ENCODE results near the gene ORMDL1. TPM values are rescaled to one million over a fixed set of nuclear protein-coding genes. Genes with fewer than 3 reads are reported as not detected.

The ORMDL1 gene
- total and polyA plus RNA-seq, 2 of the 13 experiments (the other 11 are each of a cell fraction or from before 2014, with no cell fraction given), result 67.5 to 160 TPM

DNA sequence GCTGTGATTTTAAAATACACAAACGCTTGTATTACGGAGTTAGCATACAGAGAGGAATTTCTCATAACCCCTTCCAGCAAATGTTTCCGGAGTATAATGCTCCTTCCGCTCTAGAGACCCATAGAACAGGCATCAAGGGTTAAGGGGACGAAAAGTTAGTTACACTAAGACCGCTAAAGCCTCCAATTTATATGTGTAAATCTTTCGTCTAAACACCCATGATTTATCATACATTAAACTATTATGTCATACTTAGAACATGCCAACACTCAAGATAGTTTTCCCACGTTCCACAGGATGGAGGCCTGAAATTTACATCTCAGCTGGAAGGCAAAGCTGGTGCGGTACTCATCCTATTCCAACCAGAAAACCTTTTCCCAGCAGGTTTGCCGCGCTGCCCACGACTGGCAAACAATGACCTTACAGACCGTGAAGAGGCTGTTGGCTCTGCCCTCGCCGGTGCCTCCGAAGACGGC is 650 bp downstream of the ORMDL1 start (continued):
- TF ChIP-seq TCF12 (IDR thresholded peaks at IDR 0.05) (no peak), TCF12 (CRISPR knock-in tag; IDR thresholded peaks at IDR 0.05) (no peak), ZNF589 (CRISPR knock-in tag; conservative IDR thresholded peaks at IDR 0.05) (0 out of 2 replicates have a peak, but pooled peaks have one; percentile 29), AHR (CRISPR knock-in tag; IDR thresholded peaks at IDR 0.05) (no peak), GABPA (IDR thresholded peaks at IDR 0.05; ENCODE audit: low read depth, low read length) (peak; percentile 43; the same call in 1 of the 2 replicates), GABPA (CRISPR knock-in tag; IDR thresholded peaks at IDR 0.05; ENCODE audit: low read depth) (peak; percentile 88), ZSCAN29 (CRISPR knock-in tag; conservative IDR thresholded peaks at IDR 0.05) (no peak), AGO2 (optimal IDR thresholded peaks at IDR 0.05; ENCODE audit: low read depth, low read length) (no peak), ZNF235 (CRISPR knock-in tag; IDR thresholded peaks at IDR 0.05; ENCODE audit: borderline replicate concordance) (no peak), CCDC6 (CRISPR knock-in tag; IDR thresholded peaks at IDR 0.05) (peak; percentile 12), SIN3B (IDR thresholded peaks at IDR 0.05; ENCODE audit: low read length) (no peak), ERF (CRISPR knock-in tag; IDR thresholded peaks at IDR 0.05) (no peak)
- TF ChIP-seq, protein P1, sequence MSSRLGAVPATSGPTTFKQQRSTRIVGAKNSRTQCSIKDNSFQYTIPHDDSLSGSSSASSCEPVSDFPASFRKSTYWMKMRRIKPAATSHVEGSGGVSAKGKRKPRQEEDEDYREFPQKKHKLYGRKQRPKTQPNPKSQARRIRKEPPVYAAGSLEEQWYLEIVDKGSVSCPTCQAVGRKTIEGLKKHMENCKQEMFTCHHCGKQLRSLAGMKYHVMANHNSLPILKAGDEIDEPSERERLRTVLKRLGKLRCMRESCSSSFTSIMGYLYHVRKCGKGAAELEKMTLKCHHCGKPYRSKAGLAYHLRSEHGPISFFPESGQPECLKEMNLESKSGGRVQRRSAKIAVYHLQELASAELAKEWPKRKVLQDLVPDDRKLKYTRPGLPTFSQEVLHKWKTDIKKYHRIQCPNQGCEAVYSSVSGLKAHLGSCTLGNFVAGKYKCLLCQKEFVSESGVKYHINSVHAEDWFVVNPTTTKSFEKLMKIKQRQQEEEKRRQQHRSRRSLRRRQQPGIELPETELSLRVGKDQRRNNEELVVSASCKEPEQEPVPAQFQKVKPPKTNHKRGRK (CRISPR knock-in tag; IDR thresholded peaks at IDR 0.05), result no peak
- TF ChIP-seq, protein P2, sequence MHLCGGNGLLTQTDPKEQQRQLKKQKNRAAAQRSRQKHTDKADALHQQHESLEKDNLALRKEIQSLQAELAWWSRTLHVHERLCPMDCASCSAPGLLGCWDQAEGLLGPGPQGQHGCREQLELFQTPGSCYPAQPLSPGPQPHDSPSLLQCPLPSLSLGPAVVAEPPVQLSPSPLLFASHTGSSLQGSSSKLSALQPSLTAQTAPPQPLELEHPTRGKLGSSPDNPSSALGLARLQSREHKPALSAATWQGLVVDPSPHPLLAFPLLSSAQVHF (CRISPR knock-in tag; IDR thresholded peaks at IDR 0.05), result no peak
- TF ChIP-seq, protein P3, sequence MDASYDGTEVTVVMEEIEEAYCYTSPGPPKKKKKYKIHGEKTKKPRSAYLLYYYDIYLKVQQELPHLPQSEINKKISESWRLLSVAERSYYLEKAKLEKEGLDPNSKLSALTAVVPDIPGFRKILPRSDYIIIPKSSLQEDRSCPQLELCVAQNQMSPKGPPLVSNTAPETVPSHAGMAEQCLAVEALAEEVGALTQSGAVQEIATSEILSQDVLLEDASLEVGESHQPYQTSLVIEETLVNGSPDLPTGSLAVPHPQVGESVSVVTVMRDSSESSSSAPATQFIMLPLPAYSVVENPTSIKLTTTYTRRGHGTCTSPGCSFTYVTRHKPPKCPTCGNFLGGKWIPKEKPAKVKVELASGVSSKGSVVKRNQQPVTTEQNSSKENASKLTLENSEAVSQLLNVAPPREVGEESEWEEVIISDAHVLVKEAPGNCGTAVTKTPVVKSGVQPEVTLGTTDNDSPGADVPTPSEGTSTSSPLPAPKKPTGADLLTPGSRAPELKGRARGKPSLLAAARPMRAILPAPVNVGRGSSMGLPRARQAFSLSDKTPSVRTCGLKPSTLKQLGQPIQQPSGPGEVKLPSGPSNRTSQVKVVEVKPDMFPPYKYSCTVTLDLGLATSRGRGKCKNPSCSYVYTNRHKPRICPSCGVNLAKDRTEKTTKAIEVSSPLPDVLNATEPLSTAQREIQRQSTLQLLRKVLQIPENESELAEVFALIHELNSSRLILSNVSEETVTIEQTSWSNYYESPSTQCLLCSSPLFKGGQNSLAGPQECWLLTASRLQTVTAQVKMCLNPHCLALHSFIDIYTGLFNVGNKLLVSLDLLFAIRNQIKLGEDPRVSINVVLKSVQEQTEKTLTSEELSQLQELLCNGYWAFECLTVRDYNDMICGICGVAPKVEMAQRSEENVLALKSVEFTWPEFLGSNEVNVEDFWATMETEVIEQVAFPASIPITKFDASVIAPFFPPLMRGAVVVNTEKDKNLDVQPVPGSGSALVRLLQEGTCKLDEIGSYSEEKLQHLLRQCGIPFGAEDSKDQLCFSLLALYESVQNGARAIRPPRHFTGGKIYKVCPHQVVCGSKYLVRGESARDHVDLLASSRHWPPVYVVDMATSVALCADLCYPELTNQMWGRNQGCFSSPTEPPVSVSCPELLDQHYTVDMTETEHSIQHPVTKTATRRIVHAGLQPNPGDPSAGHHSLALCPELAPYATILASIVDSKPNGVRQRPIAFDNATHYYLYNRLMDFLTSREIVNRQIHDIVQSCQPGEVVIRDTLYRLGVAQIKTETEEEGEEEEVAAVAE (CRISPR knock-in tag; IDR thresholded peaks at IDR 0.05; ENCODE audit: borderline replicate concordance), result peak; percentile 19; the same call in 1 of the 2 replicates
- TF ChIP-seq, protein P4, sequence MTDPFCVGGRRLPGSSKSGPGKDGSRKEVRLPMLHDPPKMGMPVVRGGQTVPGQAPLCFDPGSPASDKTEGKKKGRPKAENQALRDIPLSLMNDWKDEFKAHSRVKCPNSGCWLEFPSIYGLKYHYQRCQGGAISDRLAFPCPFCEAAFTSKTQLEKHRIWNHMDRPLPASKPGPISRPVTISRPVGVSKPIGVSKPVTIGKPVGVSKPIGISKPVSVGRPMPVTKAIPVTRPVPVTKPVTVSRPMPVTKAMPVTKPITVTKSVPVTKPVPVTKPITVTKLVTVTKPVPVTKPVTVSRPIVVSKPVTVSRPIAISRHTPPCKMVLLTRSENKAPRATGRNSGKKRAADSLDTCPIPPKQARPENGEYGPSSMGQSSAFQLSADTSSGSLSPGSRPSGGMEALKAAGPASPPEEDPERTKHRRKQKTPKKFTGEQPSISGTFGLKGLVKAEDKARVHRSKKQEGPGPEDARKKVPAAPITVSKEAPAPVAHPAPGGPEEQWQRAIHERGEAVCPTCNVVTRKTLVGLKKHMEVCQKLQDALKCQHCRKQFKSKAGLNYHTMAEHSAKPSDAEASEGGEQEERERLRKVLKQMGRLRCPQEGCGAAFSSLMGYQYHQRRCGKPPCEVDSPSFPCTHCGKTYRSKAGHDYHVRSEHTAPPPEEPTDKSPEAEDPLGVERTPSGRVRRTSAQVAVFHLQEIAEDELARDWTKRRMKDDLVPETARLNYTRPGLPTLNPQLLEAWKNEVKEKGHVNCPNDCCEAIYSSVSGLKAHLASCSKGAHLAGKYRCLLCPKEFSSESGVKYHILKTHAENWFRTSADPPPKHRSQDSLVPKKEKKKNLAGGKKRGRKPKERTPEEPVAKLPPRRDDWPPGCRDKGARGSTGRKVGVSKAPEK (CRISPR knock-in tag; IDR thresholded peaks at IDR 0.05; ENCODE audit: borderline replicate concordance), result no peak
- TF ChIP-seq, protein P5, sequence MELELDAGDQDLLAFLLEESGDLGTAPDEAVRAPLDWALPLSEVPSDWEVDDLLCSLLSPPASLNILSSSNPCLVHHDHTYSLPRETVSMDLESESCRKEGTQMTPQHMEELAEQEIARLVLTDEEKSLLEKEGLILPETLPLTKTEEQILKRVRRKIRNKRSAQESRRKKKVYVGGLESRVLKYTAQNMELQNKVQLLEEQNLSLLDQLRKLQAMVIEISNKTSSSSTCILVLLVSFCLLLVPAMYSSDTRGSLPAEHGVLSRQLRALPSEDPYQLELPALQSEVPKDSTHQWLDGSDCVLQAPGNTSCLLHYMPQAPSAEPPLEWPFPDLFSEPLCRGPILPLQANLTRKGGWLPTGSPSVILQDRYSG (CRISPR knock-in tag; IDR thresholded peaks at IDR 0.05), result no peak
- TF ChIP-seq, protein P6, sequence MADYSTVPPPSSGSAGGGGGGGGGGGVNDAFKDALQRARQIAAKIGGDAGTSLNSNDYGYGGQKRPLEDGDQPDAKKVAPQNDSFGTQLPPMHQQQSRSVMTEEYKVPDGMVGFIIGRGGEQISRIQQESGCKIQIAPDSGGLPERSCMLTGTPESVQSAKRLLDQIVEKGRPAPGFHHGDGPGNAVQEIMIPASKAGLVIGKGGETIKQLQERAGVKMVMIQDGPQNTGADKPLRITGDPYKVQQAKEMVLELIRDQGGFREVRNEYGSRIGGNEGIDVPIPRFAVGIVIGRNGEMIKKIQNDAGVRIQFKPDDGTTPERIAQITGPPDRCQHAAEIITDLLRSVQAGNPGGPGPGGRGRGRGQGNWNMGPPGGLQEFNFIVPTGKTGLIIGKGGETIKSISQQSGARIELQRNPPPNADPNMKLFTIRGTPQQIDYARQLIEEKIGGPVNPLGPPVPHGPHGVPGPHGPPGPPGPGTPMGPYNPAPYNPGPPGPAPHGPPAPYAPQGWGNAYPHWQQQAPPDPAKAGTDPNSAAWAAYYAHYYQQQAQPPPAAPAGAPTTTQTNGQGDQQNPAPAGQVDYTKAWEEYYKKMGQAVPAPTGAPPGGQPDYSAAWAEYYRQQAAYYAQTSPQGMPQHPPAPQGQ (CRISPR knock-in tag; IDR thresholded peaks at IDR 0.05; ENCODE audit: borderline replicate concordance), result no peak
